NCI-H2107 treated with DMSO at 0.1 percent for 48 hours (cell line): ENCODE data around the gene KRT2.

Experiments
- DNase-seq: peaks from one replicate; lab custom pipeline; 2025; ENCODE audit not compliant: unreplicated experiment; lab: John Stamatoyannopoulos, UW

KRT2 gene

GRCh38 chr12:52617403-52617785 is 34.6 kb downstream of the KRT2 start:
- no peak for DNase-seq

- DNase-seq: no peak
Observed at GRCh38 chr12:52616680-52617402, 35.2 kb downstream of the KRT2 start.

- no peak for DNase-seq
Observed at GRCh38 chr12:52615912-52616311, 36.1 kb downstream of the KRT2 start.

- no peak for DNase-seq
Observed at GRCh38 chr12:52615208-52615868, 36.7 kb downstream of the KRT2 start.

- no peak for DNase-seq
Observed at GRCh38 chr12:52614381-52615207, 37.4 kb downstream of the KRT2 start.

DNA sequence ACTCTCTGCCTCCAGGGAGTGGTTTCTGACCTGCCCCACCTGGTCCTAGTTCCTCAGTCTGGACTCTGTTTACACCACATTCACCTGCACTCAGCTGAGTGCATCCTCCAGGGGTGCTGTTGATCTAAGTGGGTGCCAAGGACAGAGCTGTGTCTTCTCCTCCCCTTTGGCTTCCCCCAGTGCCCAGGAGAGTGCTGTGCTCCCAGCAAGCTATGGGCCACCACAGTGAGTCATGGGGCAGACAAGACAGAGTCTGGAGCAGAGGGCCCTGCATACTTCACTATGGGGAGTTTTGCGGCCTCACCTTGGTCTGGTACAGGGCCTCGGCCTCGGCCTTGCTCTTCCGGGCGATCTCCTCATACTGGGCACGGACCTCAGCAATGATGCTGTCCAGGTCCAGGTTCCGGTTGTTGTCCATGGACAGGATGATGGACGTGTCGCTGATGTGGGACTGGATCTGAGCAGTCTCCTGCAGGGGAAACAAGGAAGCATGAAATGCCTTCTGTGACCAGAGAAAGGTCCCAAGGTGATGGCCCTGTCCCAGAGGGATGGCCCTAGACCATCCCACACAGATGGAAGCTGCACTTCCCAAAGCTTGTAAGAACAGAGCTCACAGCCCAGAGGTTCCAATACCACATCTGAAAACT is 38.5 kb downstream of the KRT2 start:
- no peak for DNase-seq

- no peak for DNase-seq
Observed at GRCh38 chr12:52612431-52613383, 39.3 kb downstream of the KRT2 start.

- DNase-seq: no peak
Observed at GRCh38 chr12:52611080-52611468, 40.9 kb downstream of the KRT2 start.

DNA sequence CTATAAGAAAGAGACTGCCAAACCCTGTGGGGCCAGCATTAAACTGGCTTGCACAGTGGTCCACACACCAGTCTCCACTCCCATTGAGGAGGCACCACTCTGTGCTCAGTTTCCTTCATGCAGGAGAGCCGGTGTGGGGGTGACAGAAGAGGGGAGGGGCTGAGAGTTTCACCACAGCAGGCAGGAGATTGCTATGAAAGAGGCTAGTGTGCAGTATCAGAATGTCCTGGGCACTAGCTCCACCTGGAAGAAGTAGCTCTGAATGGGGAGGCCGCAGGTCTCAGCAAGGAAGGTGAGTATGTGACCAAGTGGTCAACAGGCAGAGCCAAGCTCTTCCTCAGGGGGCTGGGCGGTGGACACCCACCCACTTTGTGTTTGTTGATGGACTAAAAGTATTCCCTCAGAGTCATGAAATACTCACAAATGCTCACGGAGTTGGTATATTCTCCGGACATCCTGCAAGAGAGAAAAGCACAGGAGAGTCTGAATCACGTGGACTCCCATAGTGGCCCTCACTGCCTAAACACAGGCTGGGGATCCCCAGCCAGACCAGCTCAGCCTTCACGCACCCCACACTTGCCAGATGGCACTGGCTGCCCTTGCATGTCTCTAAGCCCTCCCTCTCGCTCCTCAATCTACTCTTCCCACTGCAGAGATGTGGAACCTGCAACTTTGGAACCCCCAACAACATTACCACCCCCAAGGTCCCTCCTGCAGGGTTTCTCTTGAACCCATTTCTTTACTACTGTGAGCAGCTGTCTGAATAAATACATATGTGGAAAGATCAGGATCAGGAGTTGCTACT is 43.0 kb downstream of the KRT2 start:
- no peak for DNase-seq

- DNase-seq: no peak
Observed at GRCh38 chr12:52608161-52608560, 43.9 kb downstream of the KRT2 start.

DNA sequence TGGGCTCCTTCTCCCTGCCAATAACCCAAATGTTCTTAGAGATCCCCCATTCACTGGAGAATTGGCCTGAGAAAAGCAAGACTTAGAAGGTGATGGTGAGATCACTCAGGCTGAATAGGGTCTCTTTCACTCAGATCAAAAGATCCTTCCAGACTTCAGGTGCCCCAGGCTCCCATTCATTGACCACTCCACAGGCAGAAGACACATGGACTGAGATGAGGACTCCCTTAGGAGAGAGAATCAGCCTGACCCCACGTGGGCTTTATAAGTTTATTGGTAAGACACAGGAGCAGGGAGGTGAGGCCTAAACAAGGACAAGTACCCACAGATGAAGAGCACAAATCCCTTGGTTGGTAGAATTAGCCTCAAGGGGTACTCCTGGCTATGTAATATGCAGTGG is 44.7 kb downstream of the KRT2 start:
- no peak for DNase-seq

GRCh38 chr12:52606581-52607218 is 45.3 kb downstream of the KRT2 start:
- no peak for DNase-seq

DNA sequence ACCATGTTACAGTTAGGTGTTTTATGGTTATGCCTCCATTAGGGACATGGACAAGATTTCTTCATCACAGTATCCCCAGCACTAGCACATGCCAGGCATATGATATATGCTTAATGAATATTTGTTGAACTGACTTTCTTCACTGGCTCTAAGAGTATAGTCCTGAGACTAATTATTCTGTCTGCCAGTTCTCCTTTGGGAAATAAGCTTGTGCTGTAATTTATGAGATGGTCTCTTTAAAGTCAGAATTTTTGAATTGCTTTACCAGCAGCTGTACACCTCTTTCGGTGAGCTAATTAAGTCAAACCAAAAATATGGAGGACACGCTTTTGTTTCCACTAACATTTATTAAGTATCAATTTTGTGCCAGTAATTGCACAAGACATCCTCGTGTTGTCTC is 45.9 kb downstream of the KRT2 start:
- no peak for DNase-seq

- DNase-seq: no peak
Observed at GRCh38 chr12:52605542-52605941, 46.5 kb downstream of the KRT2 start.

GRCh38 chr12:52604859-52605258 is 47.2 kb downstream of the KRT2 start:
- no peak for DNase-seq

DNA sequence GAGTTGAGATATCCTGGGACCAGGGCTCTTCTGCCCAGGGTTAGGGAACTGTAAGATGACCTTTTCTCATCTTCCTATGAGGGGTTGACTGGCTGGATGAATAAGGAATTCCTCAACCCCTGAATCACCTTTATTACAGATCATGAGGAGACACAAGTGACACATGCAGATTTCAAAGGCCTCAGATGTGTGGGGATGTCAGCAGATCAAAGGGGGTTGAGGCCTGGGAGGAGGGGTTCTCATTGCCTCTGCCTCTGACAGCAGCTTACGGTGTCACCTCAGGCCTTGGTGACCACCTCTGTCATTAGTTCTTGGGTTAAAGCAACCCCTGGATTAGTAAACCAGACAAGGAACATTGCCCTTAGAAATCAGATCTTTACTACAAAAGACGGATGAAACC is 48.7 kb downstream of the KRT2 start:
- DNase-seq: no peak

GRCh38 chr12:52602552-52602951 is 49.5 kb downstream of the KRT2 start:
- DNase-seq: no peak

- no peak for DNase-seq
Observed at GRCh38 chr12:52601671-52602070, 50.3 kb downstream of the KRT2 start.

- DNase-seq: no peak
Observed at GRCh38 chr12:52600941-52601481, 51.0 kb downstream of the KRT2 start, which contains the start of gene KRT72. TSS of gene KRT72 (minus strand) at chr12:52601463. CDS start at chr12:52601452, 11 bp downstream.
